Measurements from ENCODE around the gene MACROD1.

MACROD1 gene

DNA sequence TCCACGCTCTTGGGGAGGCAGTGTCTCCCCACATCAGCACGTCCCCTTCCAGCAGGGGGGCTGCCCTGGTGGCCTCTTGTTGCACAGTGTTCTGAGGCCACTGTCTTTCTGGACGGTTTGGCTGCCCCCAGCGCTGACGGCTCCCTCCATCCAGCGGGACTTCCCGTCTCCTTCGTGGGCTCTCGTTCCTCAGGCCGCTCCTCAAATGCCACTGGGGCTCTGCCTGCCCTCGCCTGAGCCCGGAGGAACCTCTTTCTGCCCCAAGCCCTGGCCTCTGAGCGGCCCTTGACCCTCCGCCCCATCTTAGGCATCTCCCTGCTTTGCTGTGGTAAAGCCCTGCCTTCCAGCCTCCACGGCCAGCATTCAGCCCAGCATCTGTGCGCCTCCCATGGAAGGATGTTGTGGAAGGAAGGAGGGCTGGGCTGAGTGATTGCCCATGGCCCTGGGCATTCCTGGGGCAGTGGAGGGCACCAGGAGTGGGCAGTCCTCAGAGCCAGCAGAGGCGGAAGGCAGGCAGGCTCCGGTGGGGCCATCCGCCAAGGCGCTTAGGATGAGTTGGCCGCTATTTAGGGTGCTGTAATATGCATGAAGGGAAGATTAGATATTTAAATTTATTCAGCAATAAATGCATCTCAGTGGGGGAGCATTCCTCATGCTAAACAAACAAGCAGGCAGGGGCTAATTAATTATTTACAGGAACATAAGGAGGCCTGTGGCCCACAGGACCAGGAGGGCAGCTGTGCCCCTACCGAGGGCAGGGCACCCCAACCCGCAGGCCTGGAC is 161.9 kb downstream of the MACROD1 start:
- intact Hi-C loops (cut with DNase I; ENCODE audit: low total_unique reads) = no loop called here

DNA sequence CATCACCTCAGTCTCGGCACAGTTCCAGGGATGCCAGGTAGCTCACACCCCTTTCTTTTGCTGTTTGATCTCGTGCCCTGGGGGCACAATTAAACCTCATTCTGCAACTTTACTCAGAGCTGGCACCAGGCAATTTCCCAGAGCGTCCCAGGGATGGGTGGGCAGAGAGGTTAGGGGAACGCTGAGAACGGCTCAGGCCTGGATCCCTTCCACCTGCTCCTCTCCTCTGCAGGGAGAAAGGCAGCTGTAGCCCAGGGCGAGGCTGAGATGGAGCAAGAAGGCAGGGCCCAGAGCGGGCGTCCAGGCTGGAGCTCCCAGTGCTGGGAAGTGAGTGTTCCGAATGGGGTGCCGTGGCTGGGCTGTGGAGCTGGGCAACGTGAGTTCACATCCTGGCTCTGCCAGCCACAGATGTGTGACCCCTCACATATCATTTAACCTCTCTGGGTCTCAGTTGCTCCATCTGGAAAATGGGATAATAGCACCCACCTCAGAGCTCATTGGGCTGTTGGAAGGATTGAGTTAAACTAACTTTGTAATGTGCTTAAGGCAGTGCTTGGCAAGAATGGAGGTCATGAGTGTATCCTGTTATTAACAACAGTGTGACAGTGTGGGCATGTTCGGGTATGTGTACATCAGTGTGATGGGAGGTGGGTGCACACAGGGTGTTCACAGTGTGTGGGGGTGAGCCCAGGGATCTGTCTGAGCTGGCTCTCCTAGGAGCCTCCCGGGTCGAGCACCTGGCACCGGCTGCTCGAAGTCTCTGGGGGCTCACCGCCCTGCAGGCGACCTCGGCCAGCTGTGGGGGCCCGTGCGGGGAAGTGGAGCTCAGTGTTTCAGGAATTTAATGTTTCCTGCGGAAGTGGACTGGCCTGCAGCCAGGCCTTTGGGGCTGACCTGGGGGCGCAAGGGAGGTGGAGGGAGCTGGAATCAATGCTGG is 164.2 kb downstream of the MACROD1 start:
- Histone ChIP-seq H3K4me1 (peaks cover 0 to 35% (median 22%) of the 10 kb centered on the region in 4 donors), H3K36me3 (peaks cover 10 to 23% (median 22%) of the 10 kb centered on the region in 3 donors), H3K27me3 (peaks cover 0 to 7% of the 10 kb centered on the region in 2 donors), H3K27ac (no peak overlapping the region), H3K4me3 (no peak overlapping the region), H3K9me3 (no peaks in the 10 kb centered on the region)
- intact Hi-C loops (cut with DNase I; ENCODE audit: low total_unique reads) = loop anchor here (2.0 kb wide), 1 partner anchor 147 kb away; no protein-coding TSS in a partner anchor
- DNase-seq = no peak
- TF ChIP-seq, protein P1, sequence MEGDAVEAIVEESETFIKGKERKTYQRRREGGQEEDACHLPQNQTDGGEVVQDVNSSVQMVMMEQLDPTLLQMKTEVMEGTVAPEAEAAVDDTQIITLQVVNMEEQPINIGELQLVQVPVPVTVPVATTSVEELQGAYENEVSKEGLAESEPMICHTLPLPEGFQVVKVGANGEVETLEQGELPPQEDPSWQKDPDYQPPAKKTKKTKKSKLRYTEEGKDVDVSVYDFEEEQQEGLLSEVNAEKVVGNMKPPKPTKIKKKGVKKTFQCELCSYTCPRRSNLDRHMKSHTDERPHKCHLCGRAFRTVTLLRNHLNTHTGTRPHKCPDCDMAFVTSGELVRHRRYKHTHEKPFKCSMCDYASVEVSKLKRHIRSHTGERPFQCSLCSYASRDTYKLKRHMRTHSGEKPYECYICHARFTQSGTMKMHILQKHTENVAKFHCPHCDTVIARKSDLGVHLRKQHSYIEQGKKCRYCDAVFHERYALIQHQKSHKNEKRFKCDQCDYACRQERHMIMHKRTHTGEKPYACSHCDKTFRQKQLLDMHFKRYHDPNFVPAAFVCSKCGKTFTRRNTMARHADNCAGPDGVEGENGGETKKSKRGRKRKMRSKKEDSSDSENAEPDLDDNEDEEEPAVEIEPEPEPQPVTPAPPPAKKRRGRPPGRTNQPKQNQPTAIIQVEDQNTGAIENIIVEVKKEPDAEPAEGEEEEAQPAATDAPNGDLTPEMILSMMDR (IDR thresholded peaks at IDR 0.05) = no peak

More for the DNA sequence above, 161.9 kb downstream of the MACROD1 start:
- DNase-seq = no peak
- no peak overlapping the region for H3K4me3 ChIP-seq
- H3K4me1 ChIP-seq = peaks cover 0 to 46% (median 30%) of the 10 kb centered on the region in 4 donors
- no peaks in the 10 kb centered on the region for H3K9me3 ChIP-seq
- H3K27me3 ChIP-seq = peaks cover 0 to 5% of the 10 kb centered on the region in 2 donors
- TF ChIP-seq, protein P1 (IDR thresholded peaks at IDR 0.05) = no peak
- H3K27ac ChIP-seq = no peak overlapping the region
- peaks cover 0 to under 1% (median 0%) of the 10 kb centered on the region in 3 donors for H3K36me3 ChIP-seq

- H3K4me1 ChIP-seq = peaks cover 0 to 33% (median 22%) of the 10 kb centered on the region in 4 donors
- peak overlapping the region; percentile 39 to 47 for H3K4me3 ChIP-seq
- no peaks in the 10 kb centered on the region for H3K9me3 ChIP-seq
- peak overlapping the region; percentile 3 to 10 for H3K27ac ChIP-seq
- intact Hi-C loops (cut with DNase I; ENCODE audit: low total_unique reads) = loop anchor here (2.0 kb wide), 1 partner anchor 148 kb away; no protein-coding TSS in a partner anchor
- H3K27me3 ChIP-seq = peaks cover 0 to 7% of the 10 kb centered on the region in 2 donors
- TF ChIP-seq, protein P1 (IDR thresholded peaks at IDR 0.05) = peak in 1 of 2 experiments; percentile 18
- no peak for DNase-seq
- peaks cover 18 to 31% (median 31%) of the 10 kb centered on the region in 3 donors for H3K36me3 ChIP-seq
Observed at GRCh38 chr11:64000740-64001483, 165.0 kb downstream of the MACROD1 start.

DNA sequence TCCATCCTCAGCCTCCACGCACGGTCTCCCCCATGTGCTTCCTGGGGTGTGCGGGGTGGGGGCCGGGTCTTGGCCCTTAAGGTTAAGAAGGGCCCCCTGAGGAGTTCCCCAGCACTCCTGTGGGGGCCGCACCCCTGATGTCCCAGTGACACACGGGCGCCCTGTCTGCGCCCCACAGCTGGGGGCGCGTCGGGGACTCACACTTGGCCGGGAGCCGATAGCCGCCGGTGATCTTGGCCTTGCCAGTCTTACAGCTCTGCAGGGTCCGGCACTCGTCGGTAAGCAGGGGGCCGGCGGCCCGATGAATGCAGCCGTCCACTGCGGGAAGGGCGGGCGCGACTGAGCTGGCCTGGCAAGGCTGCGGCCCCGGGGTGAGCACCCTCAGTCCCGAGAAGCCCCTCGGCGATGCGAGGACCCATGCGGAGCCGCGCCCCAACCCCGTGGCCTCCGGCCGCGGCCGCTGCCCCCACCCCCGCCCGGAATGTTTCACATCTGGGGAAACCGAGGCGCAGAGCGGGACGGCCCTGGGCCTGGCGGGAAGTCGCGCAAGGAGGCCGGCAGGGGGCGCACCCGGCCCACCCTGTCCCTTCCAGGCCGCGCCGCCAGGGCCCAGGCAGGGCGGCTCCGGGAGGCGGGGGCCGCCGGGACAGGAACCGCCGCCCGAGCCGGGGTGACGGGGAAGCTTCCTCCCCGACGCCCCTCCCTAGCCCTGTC is 165.7 kb downstream of the MACROD1 start:
- Histone ChIP-seq H3K9me3 (no peaks in the 10 kb centered on the region), H3K36me3 (peaks cover 20 to 38% (median 35%) of the 10 kb centered on the region in 3 donors), H3K4me3 (peak overlapping the region; percentile 39 to 47), H3K27ac (peak overlapping the region; percentile 3 to 10), H3K27me3 (peaks cover 0 to 7% of the 10 kb centered on the region in 2 donors), H3K4me1 (peaks cover 0 to 33% (median 22%) of the 10 kb centered on the region in 4 donors)
- TF ChIP-seq, protein P1 (IDR thresholded peaks at IDR 0.05) = peak; percentile 80 to 95
- intact Hi-C loops (cut with DNase I; ENCODE audit: low total_unique reads) = loop anchor here (2.0 kb wide), 1 partner anchor 149 kb away; no protein-coding TSS in a partner anchor
- peak; percentile 51 to 76 for DNase-seq

Data from tibial artery (tissue), 4 donors.